Hematopoietic multipotent progenitor cell treated with erythropoietin and hydrocortisone succinate and interleukin-3 and kit ligand, for 4 days (in vitro differentiated cells): ENCODE results near the gene GRAMD2A.
"Not testable (repeated sequence)": the region's sequence is repeated elsewhere in the genome, so short reads cannot be mapped to it uniquely, and the experiment has no call there.

Experiments used
- DNase-seq: peaks from one replicate; pipeline ENCODE4 v3.0.0-alpha.2; 2015

Gene GRAMD2A

DNA sequence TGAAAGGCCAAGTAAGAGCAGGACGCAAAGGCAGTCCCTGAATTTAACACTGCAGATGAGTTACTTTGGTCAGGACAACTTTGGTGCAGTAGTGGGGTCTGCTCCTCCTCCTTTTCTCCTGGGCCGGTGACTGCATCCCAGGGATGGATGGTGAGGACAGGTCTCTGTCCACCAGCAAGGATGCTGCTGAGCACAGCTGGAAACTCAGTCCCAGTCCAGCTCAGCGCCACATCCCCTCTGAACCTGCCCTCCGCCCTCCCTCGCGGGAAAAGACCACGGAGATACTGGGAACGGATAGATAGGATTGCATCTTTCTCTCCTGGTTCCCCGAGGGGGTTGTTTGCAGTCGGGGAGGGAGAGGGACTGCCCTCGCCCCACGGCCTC lies 13.8 kb downstream of the GRAMD2A start:
- no peak for DNase-seq

DNA sequence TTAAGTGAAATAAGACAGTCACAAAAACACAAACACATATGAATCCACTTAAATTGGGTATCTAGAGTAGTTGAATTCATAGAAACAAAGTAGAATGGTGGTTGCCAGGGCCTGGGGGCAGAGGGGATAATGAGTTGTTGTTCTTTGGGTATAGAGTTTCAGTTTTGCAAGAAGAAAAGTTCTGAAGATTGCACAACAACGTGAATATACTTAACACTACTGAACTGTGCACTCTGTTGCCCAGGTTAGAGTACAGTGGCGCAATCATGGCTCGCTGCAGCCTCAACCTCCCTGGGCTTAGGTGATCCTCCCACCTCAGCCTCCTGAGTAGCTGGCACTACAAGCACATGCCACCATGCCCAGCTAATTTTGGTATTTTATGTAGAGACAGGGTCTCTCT lies 14.9 kb downstream of the GRAMD2A start:
- no peak for DNase-seq

DNA sequence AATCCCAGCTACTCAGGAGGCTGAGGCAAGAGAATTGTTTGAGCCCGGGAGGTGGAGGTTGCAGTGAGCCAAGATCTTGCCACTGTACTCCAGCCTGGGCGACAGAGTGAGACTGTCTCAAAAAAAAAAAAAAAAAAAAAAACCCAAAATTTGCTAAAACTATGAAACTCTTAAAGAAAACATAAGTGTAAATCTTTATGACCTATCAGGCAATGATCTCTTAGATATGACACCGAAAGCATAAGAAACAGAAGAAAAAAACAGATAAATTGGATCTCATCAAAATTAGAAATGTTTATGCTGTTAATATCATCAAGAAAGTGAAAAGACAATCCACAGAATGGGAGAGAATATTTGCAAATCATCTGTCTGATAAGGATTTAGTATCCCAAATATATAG lies 15.3 kb downstream of the GRAMD2A start:
- DNase-seq: no peak

DNA sequence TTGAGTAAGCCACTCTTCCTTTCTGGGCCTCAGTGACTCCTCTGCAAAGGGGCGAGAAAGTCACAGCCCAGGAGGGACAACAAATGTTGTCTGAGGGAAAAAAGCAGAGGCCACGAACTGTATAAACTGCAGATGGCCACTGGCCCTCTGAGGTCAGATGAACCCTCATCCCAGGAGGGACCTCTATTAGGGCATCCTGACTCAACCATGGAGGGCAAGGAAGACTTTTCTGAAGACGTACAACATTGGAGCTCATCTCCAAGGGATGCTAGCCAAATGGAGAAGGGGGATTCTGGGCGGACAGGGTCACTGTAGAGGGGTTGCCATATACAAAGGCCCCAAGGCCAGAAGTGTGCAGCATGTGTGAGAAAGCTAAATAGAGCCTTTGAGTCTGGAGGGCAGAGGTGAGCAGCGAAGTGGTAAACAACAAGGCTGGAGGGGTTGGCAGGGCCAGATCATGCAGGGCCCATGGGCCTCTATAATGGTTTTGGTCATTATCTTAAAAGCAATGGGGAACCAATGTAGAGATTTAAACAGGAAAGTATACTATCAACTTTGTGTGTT lies 16.7 kb downstream of the GRAMD2A start:
- no peak for DNase-seq

DNA sequence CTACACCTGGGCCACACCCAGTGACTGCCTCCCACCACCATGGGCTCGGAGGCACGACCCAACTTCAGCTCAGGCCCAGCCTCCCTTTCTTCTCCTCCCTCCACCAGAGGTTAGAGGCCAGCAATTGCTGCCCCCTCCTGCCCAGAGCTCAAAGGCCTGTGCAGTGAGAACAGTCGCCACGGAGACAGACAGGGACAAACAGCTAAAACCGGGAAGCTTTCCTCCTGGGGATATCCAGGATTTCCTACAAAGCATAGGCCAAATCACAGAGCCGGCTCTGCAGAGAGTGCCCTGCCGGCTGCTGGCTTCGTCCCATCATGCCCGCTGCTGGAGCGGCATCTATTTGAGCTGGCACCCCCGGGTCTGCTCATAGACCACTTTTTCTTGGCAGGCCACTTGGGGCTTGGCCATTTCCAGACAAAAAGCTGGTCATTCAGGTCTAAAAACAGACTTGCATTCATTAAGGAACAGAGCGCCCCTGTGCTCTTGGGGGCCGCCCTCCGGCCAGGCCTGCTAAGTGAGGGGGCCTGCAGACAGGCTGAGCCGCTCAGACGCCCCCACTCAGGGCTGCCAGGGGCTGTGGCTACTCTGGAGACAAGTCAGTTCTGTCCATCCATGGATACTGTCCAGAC lies 17.5 kb downstream of the GRAMD2A start:
- DNase-seq: no peak

DNA sequence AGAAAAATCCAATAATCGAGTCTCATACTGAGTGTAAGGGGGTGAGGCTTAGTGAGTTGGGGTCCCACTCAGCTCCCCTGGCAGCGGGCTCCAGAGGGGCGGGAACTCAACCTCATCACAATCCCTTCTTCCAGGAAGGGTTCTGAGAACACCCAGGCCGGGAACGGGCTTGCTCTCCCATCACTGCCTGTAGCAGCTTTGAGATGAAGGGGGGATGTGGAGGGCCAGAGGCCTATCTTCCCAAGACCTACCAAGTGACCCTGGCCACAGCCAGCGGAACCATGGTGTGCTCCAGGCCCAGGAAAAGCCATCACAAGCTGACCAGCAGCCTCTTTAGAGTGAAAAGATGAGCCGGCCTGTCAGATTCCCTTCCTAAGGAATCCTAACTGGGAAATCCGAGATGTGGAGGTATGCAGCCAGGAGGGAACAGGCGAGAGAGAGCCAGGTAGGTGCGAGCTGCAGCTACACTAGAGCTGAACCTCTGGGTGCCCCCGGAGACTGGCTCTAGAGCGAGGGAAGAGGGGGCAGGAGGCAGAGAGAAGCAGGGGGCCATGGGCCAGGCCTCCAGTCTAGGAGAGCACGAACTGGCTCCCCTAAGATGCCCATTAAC lies 18.5 kb downstream of the GRAMD2A start:
- no peak for DNase-seq

DNA sequence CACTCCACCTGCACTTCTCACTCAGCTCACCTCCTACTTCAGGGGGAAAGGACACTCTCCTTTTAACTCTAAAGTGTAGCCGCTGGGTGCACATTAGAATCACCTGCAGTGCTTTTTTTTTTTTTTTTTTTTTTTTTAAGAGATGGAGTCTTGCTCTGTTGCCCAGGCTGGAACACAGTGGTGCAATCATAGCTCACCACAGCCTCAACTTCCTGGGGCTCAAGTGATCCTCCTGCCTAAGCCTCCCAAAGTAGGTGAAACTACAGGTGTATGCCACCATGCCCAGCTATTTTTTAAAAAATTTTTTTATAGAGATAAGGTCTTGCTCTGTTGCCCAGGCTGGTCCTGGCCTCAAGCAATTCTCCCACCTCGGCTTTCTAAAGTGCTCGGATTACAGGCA lies 20.8 kb downstream of the GRAMD2A start:
- DNase-seq: no peak

DNA sequence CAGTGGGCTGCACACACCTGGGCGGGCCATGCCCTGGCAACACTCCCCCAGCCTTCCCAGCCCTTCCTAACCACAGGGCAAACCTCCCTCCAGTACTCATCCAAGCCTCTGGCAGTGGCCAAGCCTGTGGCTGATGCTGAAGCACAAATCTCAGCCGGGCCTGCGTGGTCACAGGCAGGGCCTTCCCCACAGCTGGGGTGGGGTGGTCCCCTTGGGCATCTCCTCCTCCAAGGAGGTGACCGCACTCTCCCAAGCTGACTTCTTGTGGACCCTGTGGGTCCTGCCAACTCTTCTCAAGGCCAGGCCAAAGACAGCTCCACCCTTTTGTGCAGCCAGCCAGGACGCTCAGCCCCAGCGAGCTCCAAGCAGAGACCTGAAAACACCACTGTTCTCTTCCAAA lies 21.4 kb downstream of the GRAMD2A start:
- DNase-seq: no peak

DNA sequence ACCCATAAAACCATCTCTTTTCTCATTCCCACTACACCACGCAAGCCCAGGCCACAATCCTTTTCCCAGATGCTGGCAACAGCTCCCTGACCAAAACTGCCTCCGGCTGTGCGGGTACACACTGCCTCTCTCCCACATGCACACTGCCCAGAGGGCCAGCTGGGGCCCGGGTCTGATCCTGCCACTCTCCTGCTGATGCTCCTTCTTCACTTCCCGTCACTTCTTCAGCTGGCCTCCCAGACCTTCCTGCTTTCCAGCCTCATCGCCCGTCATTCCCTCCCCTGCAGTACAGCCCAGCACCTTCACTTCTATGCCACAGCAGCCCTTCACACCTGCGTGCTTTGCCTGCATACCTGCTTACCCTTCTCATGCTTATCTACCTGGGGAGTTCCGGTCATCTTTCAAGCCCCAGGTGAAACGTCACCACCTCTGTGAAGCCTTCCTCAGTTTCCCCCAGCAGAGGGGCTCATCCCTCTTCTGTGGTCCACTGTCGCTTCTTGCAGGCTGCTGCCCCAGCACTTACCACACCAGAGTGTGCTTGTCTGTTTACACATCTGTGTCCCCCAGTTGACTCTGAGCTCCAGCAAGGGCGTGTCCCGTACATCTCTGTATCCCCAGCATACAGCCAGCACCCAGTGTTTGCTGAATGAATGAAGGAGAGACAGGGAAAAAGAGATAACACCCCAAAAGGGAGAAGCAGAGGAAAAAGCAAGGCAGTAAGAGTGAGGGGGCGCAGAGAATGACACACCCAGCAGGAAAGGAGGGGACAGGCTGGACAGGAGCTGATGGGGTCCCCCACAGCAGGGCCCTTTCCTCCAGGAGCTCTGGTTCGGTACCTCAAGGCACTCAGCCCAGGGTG lies 22.2 kb downstream of the GRAMD2A start:
- no peak for DNase-seq

DNA sequence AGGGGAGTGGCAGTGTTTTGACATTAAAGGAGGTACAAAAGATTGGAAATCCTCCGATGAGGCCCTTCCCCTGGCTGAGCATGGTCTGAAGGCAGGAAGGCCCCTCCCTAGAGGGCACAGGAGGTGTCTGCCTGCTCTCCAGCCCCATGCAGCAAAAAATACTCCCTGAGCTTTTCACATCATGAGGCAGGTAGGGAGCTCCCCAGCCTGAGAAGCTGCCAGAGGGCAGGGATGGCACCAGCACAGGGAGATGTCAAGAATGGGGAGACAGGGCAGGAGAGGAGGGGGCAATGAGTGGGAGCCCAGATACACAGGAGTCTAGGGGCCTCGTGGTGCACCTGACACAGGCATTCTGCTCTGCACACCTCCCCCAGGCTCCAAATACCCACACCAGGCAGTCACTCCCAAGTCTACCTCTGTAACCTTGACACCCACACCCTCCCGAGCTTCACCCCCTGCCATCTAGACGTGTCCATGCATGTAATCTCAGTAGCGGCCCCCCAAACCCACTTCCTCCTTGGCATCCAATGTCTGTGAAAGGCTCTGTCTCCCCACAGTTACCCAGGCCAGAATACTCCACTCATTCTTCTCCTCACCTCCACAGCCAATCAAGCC lies 22.9 kb downstream of the GRAMD2A start:
- no peak for DNase-seq

DNA sequence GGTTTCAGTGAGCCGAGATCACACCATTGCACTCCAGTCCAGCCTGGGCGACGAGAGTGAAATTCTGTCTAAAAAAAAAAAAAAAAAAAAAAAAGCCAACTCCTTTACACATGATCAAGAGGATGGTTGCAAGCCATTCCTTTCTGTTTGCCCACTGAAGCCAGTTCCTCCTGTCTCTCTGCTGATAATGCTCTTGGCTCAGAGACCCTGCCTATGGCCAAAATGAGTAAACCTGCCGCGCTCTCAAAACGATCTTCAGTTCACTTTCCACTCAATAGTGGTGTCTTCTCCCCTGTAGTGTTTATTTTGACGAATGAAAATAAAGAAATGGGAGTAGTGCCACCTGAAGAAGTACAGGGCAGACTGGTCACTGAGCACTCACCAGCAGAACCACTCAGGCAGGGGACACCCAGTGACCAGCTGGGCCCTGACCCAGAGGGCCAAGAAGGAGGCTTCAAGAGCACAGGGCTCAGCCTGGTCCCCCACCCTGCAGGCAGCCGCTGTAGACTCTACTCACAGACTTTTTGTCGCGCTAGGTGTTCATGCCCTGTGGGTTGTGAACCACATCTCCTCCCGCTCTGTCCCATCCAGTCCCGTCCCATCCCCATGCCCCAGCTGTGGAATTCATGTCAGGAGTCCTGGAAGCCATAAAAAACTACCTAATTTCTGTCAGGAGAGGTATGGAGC lies 23.6 kb downstream of the GRAMD2A start:
- no peak for DNase-seq

DNA sequence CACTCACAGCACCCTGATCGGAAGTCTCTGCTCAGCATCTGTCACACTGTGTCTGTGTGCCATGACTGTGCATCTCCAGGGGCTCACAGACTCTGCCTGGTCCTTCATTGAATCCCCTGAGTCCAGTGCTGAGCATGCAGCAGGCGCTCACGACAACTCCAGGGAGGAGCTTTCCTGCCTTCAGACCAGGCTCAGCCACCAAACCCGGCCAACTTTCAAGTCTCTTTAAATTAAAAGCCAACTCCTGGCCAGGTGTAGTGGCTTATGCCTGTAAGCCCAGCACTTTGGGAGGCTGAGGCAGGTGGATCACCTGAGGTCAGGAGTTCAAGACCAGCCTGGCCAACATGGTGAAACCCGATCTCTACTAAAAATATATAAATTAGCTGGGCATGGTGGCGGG lies 24.2 kb downstream of the GRAMD2A start:
- DNase-seq: no peak

DNA sequence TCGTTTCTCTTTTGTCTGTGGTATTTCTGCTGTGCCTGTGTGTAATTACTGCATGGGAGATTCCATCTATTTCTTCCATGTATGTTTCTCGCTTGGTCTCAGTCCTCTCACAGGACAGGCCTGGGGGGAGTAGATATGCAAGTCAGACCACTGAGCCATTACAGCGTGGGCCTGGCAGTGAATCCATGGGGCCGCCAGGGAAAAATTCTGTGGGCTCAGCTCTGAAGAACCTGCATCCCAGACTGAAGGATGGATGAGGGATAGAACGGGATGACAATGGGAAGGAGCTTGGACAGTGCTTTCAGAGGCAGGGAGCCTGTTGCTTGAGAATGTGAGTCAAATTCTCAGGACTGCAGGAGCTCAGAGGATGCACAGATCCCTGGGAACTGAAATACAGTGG lies 24.8 kb downstream of the GRAMD2A start:
- no peak for DNase-seq

DNA sequence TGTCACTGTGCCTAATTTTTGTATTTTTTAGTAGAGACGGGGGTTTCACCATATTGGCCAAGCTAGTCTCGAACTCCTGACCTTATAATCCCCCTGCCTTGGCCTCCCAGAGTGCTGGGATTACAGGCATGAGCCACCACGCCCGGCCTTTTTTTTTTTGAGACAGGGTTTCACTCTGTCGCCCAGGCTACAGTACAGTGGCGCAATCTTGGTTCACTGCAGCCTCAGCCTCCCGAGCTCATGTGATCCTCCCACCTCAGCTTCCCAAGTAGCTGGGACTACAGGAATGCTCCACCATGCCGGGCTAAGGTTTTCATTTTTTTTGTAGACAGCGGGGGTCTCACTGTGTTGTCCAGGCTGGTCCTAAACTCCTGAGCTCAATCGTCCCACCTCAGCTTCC lies 25.6 kb downstream of the GRAMD2A start:
- not testable (repeated sequence) for DNase-seq

DNA sequence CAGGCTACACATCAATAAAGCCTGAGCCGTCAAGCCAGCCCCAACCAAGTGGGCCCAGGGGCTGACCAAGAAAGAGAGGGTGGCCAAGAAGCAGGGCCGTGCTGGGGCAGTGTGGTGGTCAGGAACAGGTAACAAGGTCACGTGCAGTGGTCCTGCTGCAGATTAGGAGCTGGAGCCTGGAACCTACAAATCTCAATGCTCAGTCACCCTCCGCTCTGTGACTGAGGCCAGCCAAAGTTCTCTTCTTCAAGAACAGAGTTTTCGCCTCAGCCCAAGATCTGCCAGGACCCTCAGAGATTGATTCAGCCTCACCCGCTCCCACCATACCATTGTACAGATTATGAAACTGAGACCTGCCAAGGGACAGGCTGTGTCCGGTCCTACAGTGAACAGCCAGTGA lies 26.9 kb downstream of the GRAMD2A start:
- no peak for DNase-seq

DNA sequence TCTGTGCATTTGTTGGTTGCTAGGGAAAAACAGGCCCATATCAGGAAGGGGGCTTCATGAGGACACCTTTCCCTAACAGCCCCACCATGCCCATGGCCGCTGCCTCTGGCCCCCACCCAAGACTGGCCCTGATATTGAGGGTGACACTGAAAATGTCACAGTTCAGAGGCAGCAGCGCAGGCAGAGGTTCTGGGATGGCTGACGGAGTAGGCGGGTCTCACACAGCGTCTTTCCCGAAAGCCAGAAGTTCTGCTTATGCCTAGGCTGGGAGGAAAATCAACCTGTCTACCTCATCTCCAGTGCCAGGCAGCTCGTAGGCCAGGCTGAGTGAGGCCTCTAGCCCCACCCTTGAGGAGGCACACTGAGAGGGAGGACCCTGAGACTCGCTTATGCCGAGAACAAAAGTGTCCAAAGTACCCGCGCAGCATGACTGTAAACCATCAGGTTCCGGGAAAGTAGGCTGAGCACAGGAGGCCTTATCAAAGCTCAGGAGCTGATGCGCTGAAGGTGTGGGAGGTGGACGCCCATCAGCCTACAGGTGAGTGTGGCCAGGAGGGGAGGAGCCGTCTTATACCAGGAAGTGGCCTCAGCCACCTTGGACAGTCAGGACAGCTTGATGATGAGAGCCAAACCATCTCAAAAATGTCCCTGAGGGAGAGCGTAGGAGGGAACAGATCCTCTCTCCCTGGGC lies 27.5 kb downstream of the GRAMD2A start:
- no peak for DNase-seq

DNA sequence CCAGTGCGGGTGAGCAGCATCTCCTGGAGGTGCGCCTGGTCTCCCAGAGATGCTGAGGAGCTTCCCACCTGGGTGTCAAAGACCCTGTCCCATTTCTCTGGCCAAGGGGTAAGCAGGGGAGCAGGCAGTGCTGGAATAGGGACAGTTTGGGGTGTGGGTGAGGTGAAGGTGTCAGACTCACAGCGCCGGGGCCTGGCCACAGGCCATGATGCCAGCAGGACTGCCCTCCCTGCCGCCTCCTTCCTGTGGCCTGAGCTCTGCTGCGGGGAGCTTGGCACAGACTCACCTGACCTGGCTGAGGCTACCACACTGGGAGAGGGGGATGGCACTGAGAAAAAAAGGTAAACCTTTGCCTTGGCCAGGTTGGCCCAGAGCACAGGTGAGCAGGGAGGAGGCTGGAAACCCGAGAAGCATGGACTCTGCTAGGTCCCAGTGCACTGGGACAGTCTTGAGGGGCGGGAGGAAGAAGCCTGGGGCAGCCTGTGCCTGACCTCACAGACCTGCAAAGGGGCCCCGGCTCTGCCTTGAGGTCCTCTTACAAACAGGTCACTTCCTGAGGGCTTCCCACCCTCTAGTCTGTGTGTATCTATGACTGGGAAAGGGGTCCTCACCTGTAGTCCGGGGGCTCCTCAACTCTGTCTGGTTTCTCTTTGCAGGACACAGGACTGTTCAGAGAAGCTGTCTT lies 28.2 kb downstream of the GRAMD2A start:
- DNase-seq: no peak

DNA sequence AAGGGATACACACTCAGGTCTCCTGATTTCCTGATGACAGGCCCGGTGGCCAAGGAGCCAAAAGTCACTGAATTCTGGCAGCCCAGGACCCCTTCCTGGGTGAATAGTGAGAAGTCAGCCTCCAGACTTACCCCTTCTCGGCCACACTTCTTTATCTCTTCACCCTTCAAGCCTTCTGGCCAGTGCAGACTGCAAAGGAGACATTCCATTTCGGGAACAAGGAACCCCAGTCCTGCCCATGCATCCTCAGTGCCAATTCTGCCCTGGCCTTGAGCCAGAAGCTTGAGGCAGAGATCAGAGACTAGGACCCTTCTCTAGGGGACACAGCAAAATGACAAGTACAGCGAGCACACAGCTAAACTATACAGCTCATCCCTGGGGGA lies 28.8 kb downstream of the GRAMD2A start:
- peak; percentile 35 for DNase-seq

DNA sequence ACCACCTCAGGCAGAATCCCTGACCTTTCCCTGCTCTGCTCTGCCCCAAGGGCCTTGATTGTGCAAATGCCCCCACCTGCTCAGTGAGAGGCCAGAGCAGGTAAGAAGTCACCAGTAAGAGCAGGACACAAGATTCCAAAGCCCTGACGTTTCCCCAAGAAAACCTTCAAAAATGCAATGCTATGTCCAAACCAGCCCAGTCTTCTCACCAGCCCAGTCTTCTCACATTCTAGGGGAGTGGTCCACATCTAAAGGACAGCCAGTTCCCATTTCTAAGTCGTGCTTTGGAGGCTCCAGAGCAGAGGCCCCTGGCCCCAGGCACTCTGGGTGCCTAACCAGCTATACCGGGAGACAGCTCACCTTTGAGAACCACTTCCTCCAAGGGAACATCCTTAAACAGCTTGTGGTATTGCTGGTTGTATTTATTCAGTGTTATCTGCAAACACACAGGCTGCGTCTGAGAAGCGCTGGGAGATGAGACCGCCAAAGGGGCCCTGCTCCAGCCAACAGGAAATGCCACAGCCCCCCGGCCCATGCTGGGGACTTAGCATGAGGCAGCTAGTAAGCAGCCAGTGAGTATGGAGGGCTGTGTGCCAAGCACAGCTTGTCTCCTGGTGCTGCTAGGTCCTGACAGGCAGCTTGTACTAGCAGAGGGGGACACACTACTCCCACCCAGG lies 29.3 kb downstream of the GRAMD2A start:
- peak; percentile 89 for DNase-seq

DNA sequence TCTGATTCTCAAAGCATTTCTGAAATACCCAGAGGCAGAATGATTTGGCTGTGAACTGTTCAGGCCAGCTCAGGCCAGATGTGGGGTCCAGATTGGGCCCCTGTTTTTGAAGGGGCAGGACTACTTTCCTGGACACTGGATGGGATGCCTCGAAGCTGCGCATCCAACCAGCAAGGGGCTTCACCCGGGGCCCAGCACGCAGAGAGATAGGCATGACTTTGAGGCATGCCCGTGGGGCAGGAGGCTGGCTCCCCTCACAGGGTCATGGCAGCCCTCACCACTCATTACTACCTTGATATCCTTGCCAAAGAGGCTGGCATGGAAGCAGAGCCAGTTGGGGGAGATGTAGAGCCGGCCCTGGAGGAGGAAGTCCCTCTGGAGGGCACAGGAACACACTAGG lies 30.1 kb downstream of the GRAMD2A start:
- no peak for DNase-seq
